ENCODE data around the gene ZFYVE26.
"Not testable (repeated sequence)": the region's sequence is repeated elsewhere in the genome, so short reads cannot be mapped to it uniquely, and the experiment has no call there.

ZFYVE26 gene

DNA sequence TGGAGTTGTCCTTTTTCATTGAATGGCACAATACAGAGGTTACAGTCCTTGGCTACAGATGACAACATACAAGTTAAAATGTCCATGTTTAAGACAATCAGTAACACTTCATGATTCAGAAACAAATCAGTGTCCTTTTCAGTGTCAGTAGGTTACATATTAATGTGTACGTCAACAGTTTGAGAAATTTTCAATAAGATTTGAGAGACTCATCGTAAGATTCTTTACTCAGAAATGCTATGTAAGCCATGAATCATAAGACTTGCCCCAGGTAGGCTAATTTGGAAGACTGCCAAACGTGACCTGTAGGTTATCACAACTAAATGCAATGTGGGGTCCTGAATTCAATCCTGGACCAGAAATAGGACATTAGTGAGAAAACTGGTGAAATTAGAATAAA is 111.2 kb downstream of the ZFYVE26 start:
- no peak for DNase-seq

DNA sequence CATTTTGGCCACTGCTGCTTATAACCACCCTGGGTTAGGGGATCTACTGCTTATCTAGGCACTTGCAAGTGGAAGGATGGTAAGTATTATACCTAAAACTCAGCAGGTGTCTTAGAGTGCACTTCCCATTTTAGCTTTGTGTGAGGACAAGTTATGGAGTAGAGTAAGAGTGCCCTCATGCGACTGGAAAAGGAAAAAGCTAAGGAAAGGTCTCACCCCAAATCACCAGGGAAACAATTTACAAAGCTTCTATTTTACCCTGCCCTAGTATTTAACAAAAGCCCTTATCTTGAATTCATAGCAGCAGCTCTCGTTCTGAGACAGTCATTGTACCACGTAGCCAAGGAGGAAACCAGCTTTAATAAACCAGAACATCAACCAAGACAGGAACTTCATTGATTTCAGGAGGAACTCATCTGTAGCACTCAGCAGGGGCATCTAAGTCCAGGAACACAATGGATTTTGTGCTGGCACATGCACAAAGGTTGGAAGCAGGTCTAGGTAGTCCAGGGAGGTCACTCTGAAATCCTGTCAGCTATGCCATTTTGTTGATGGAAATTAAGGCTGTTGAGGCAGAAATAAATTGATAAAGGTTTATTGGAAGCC is 111.8 kb downstream of the ZFYVE26 start:
- DNase-seq: peak; percentile 48

DNA sequence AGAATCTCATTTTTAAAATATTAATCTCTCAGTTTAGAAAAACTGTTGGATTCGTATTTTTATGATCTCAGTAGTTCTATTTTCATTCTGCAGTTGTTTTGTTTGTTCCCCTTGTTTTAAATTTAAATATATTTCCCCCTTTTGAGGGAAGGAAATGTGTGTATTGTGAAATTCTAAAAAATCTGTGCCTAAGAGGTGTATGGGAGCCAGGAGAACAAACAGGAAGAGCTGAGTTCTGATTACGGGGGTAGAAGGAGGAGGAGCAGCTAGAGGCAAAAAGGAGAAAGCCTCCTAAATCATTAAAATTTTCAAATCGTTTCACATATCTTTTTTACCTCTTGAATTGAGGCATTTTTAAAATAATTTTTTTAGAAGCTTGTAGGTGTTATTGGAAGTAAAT is 112.4 kb downstream of the ZFYVE26 start:
- DNase-seq: no peak

DNA sequence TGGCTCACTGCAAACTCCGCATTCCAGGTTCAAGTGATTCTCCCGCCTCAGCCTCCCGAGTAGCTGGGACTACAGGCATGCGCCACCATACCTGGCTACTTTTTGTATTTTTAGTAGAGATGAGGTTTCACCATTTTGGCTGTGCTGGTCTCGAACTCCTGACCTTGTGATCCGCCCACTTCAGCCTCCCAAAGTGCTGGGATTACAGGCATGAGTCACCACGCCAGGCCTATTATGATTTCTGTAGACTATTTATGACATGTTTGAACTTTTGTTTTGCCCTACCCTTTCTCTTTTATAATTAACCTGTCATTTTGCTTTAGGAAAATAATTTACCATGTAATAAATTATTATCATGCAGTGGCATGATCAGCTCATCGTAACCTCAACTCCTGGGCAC is 114.9 kb downstream of the ZFYVE26 start, which contains the start of gene RDH12:
RDH12 (plus strand) TSS at position 395 of the 400 bp plus-strand sequence. CDS start 20,757 bp downstream, outside the sequence.
- DNase-seq: not testable (repeated sequence)

DNA sequence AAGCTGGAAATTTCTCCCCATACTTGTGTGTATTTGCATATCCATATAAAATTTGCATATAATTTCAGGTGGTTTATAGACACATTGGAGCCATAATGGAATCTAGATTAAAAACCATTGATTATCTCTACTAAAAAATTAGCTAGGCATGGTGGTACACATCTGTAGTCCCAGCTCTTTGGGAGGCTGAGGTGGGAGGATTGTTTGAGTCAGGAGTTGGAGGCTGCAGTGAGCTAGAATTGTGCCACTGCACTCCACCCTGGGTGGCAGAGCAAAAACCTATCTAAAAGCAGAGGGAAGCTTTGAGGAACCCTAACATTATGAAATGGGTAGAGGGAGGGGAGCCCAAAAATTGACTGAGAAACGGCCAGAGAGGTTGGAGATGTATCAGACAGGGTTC is 118.2 kb downstream of the ZFYVE26 start:
- no peak for DNase-seq

DNA sequence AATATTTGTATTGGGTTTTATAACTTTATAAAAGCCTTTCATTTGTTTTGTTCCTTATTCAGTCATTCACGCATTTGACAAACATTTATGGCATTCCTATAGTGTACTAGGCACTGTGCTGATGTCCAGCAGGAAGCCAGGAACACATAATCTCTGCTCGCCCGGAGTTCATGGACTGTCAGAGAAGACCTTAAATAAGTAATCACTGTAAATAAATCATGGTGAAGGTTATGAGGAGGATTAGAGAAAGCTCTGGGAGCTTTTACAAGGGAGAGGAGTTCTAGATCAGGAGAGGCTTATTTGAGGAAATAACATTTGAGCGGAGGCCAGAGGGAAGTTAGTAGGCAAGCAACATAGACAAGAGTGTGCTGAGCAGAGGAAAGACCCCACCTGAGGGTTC is 119.4 kb downstream of the ZFYVE26 start:
- no peak for DNase-seq

All from fibroblast of skin of back (primary cell).